Measurements from ENCODE around the gene RIBC2.
"Not testable (repeated sequence)": the region's sequence is repeated elsewhere in the genome, so short reads cannot be mapped to it uniquely, and the experiment has no call there.

Gene RIBC2, protein sequence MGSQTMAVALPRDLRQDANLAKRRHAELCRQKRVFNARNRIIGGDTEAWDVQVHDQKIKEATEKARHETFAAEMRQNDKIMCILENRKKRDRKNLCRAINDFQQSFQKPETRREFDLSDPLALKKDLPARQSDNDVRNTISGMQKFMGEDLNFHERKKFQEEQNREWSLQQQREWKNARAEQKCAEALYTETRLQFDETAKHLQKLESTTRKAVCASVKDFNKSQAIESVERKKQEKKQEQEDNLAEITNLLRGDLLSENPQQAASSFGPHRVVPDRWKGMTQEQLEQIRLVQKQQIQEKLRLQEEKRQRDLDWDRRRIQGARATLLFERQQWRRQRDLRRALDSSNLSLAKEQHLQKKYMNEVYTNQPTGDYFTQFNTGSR

DNA sequence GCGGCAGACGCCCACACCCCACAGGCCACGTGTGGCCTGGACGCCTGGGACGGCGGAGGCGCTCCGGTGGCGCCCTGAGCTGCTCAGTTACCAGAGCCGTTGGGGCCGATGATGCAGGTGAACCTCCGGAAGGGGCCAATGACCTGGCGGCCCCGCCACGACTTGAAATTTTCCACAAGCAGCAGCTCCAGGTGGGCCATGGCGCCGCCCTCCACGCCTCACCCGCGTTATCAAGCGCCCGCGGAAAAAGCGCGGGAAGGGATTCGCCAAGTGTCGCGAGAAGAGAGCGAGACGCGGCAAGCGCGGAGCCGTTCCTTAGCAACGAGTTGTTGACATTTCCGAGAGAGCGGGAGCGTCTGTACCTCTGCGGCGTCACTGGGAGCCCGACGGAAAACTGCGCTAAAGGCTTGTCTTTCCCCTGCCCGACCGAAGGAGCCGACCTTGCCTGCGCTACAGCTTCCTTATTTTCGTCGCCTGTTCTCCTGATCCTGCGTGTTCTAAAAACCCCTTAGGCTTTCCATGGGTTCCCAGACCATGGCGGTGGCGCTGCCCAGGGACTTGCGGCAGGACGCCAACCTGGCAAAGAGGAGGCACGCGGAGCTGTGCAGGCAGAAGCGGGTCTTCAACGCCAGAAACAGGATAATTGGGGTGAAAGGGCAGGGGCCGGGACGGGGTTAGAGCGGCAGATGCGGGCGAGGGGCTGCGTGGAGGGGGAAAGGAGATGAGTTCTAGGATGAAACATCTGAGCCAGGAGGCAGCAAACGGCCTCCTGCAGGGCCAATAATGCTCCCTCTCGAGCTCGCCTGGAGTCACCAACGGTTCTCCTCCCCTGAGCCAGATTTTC, at the start of gene RIBC2, which contains the start of gene SMC1B:
Gene RIBC2, plus strand, starts transcription at position 326 of the 844 bp plus-strand sequence. Its CDS starts 194 bp downstream, at position 520.
Gene SMC1B, minus strand, starts transcription at position 232 of the 844 bp plus-strand sequence. Its CDS starts 32 bp downstream, at position 200.
- TF ChIP-seq, protein P1, sequence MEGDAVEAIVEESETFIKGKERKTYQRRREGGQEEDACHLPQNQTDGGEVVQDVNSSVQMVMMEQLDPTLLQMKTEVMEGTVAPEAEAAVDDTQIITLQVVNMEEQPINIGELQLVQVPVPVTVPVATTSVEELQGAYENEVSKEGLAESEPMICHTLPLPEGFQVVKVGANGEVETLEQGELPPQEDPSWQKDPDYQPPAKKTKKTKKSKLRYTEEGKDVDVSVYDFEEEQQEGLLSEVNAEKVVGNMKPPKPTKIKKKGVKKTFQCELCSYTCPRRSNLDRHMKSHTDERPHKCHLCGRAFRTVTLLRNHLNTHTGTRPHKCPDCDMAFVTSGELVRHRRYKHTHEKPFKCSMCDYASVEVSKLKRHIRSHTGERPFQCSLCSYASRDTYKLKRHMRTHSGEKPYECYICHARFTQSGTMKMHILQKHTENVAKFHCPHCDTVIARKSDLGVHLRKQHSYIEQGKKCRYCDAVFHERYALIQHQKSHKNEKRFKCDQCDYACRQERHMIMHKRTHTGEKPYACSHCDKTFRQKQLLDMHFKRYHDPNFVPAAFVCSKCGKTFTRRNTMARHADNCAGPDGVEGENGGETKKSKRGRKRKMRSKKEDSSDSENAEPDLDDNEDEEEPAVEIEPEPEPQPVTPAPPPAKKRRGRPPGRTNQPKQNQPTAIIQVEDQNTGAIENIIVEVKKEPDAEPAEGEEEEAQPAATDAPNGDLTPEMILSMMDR (IDR thresholded peaks at IDR 0.05; ENCODE audit: low read depth, low read length): no peak
- H3K4me3 ChIP-seq (ENCODE audit: low read depth, low read length): peak within 1 kb of the TSS; percentile 28
- H3K36me3 ChIP-seq: no peaks in the 10 kb centered on the region
- no peak within 1 kb of the TSS for H3K27ac ChIP-seq
- no peaks in the 10 kb centered on the region for H3K27me3 ChIP-seq (ENCODE audit: insufficient read depth, low read depth, severe bottlenecking)
- DNase-seq: peak; percentile 36
- peaks cover 4% of the 10 kb centered on the region for H3K9me3 ChIP-seq (ENCODE audit: severe bottlenecking)

DNA sequence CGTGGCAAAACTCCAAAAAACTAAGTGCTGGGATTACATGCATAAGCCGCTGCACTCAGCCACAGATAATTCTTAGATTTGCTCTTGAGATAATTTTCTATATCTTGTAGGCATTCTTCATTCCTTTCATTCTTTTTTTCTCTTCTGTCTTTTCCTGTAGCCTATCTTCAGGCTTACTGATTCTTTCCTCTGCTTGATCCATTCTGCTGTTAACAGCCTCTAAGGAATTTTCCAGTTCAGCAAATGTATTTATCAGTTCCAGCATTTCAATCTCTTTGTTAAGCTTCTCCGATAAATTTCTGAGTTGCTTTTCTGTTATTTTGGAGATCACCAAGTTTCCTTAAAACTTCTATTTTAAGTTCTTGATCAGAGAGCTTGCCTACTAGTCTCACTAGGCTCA, 46.8 kb upstream of the RIBC2 start:
- no peak overlapping the region for H3K27ac ChIP-seq
- no peaks in the 10 kb centered on the region for H3K36me3 ChIP-seq
- no peak overlapping the region for H3K4me3 ChIP-seq (ENCODE audit: low read depth, low read length)
- no peak for DNase-seq
- TF ChIP-seq, protein P1 (IDR thresholded peaks at IDR 0.05; ENCODE audit: low read depth, low read length): no peak
- H3K9me3 ChIP-seq (ENCODE audit: severe bottlenecking): peaks cover 2% of the 10 kb centered on the region
- H3K27me3 ChIP-seq (ENCODE audit: insufficient read depth, low read depth, severe bottlenecking): no peaks in the 10 kb centered on the region

- H3K9me3 ChIP-seq (ENCODE audit: severe bottlenecking); H3K27ac ChIP-seq; H3K36me3 ChIP-seq; H3K4me3 ChIP-seq (ENCODE audit: low read depth, low read length); H3K27me3 ChIP-seq (ENCODE audit: insufficient read depth, low read depth, severe bottlenecking); DNase-seq: not testable (repeated sequence)
These were observed 39.9 kb upstream of the RIBC2 start for GRCh38 chr22:45373592-45373991.

- Histone ChIP-seq H3K27me3 (ENCODE audit: insufficient read depth, low read depth, severe bottlenecking) (no peaks in the 10 kb centered on the region), H3K9me3 (ENCODE audit: severe bottlenecking) (peaks cover 7% of the 10 kb centered on the region), H3K36me3 (no peaks in the 10 kb centered on the region), H3K4me3 (ENCODE audit: low read depth, low read length) (no peak overlapping the region), H3K27ac (no peak overlapping the region)
- TF ChIP-seq, protein P1 (IDR thresholded peaks at IDR 0.05; ENCODE audit: low read depth, low read length): no peak
- DNase-seq: no peak
These were observed 37.5 kb upstream of the RIBC2 start for GRCh38 chr22:45376009-45376408.

DNA sequence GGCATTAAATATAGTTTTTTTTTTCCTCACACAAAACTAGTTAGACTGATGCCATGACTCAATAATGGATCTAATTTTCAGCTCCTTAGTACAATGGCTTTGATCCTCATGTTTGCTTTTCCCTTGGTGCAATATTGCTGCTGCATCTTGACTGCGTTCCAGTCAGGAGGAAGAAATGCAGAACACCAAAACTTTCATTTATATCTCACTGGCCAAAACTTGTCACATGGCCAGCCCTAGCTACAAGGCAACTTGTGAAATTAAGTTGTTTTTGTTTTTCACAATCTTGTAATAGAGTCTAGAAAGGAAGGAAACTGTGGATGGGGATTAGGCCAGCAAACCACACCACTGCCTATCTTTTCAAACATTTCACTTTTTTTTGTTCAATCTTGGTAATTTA, 36.8 kb upstream of the RIBC2 start:
- no peak for DNase-seq
- Histone ChIP-seq H3K27me3 (ENCODE audit: insufficient read depth, low read depth, severe bottlenecking) (no peaks in the 10 kb centered on the region), H3K27ac (no peak overlapping the region), H3K4me3 (ENCODE audit: low read depth, low read length) (no peak overlapping the region), H3K9me3 (ENCODE audit: severe bottlenecking) (peaks cover 7% of the 10 kb centered on the region), H3K36me3 (no peaks in the 10 kb centered on the region)
- TF ChIP-seq, protein P1 (IDR thresholded peaks at IDR 0.05; ENCODE audit: low read depth, low read length): no peak

DNA sequence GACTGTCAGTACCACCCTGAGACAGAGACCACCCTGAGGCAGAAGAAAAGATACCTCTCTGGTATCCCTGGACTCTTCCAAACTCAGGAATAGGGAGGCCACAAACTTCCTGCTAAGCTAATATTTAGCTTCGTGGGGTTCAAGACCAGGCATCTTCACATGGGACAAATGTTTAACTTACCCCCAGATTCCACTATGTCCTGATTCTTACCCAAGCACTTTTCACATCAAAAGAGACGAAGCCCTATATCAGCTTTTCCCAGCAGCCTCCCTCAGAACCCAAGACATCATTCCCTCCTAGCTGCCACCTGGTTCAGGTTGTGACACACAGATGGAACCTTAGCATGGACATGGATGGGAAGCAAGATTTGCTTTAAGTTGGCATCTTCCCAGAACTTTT, 32.1 kb upstream of the RIBC2 start:
- TF ChIP-seq, protein P1 (IDR thresholded peaks at IDR 0.05; ENCODE audit: low read depth, low read length): no peak
- Histone ChIP-seq H3K36me3 (no peaks in the 10 kb centered on the region), H3K27me3 (ENCODE audit: insufficient read depth, low read depth, severe bottlenecking) (no peaks in the 10 kb centered on the region), H3K27ac (no peak overlapping the region), H3K4me3 (ENCODE audit: low read depth, low read length) (no peak overlapping the region), H3K9me3 (ENCODE audit: severe bottlenecking) (no peaks in the 10 kb centered on the region)
- no peak for DNase-seq
